Gastrocnemius medialis (tissue), 4 donors: ENCODE results near the gene PROM2. TPM values are rescaled to one million over a fixed set of nuclear protein-coding genes. Genes with fewer than 3 reads are reported as not detected.

Experiments used
- ATAC-seq, 2 donors: fragments of 150-250 bp; one replicate each; pipeline ENCODE4 v1.9.1; 2016
- DNase-seq, 2 donors: peaks; one replicate each; pipeline ENCODE4 v3.0.0-alpha.2; 2019
- H3K27ac ChIP-seq, 4 donors: fragments of 200-600 bp; sonication (generic); 1 replicate in 1 of 4; 2 replicates in 3 of 4; pipeline ENCODE4 v1.5.1; 2016 to 2018; ENCODE audit warnings: mild to moderate bottlenecking in 2 of 4, moderate library complexity in 1 of 4
- H3K27me3 ChIP-seq, 3 donors: fragments of 200-600 bp; sonication (generic) in 2 of 3; 1 replicate in 1 of 3; 2 replicates in 2 of 3; pipeline versions ENCODE4 v1.5.1 to v1.6.0; 2016 to 2019; ENCODE audit warnings: mild to moderate bottlenecking in 1 of 3, moderate library complexity in 1 of 3
- H3K36me3 ChIP-seq, 2 donors: fragments of 200-600 bp; sonication (generic) in 1 of 2; one replicate each; pipeline ENCODE4 v1.5.1; 2017 to 2018
- H3K4me1 ChIP-seq, 2 donors: fragments of 200-600 bp; sonication (generic) in 1 of 2; one replicate each; pipeline ENCODE4 v1.5.1; 2016 to 2017; ENCODE audit warnings: mild to moderate bottlenecking in 2 of 2
- H3K4me3 ChIP-seq, 4 donors: fragments of 200-600 bp; sonication (generic) in 3 of 4; 1 replicate in 1 of 4; 2 replicates in 3 of 4; pipeline ENCODE4 v1.5.1; 2016 to 2019; ENCODE audit warnings: mild to moderate bottlenecking in 2 of 4
- H3K9me3 ChIP-seq, 3 donors: fragments of 200-600 bp; sonication (generic) in 2 of 3; 1 replicate in 1 of 3; 2 replicates in 2 of 3; pipeline ENCODE4 v1.5.1; 2016 to 2019
- CTCF ChIP-seq, 5 experiments: fragments of 450-650 bp in 3 of 5; fragments of 200-600 bp in 2 of 5; sonication (generic) in 2 of 5; IDR thresholded peaks in 4 of 5; conservative IDR thresholded peaks in 1 of 5; 1 replicate in 4 of 5; 2 replicates in 1 of 5; pipeline ENCODE4 v1.5.1; 2016 to 2019; ENCODE audit warnings: antibody characterized with exemption in 5 of 5, mild to moderate bottlenecking in 3 of 5, moderate library complexity in 3 of 5
- POLR2A ChIP-seq, 2 donors: fragments of 450-650 bp; IDR thresholded peaks; one replicate each; pipeline ENCODE4 v1.6.1; 2017; ENCODE audit warnings: antibody characterized with exemption in 2 of 2, mild to moderate bottlenecking in 2 of 2, moderate library complexity in 2 of 2
- in situ Hi-C, 4 donors: fragments of 200-750 bp; cut with MboI; loops; one replicate each; pipeline versions ENCODE4 v1.15.0 to v1.8.0; 2017; ENCODE audit warnings: low sequenced_read_pairs in 4 of 4
- intact Hi-C: fragments of 100-400 bp; cut with DNase I; formaldehyde crosslinking; loops from one replicate; pipeline ENCODE4 v1.15.1; 2023; ENCODE audit warnings: low total_unique reads
- total RNA-seq, 4 donors: library from RNA; depleted of rRNA; stranded (reverse); fragments of >200 nt; gene quantifications; one replicate each; pipeline versions ENCODE4 v1.1.0 to v1.2.3, GENCODE V29; 2016

PROM2 gene
- total RNA-seq, 4 donors from 2014 or later, result 0.33 to 0.46 TPM; not detected in 2

GRCh38 chr2:95281786-95282185 is 7.5 kb downstream of the PROM2 start:
- no peaks in the 10 kb centered on the region for H3K9me3 ChIP-seq
- TF ChIP-seq CTCF (IDR thresholded peaks at IDR 0.05 in 4 of 5, conservative IDR thresholded peaks at IDR 0.05 in 1 of 5), result no peak
- TF ChIP-seq POLR2A (IDR thresholded peaks at IDR 0.05), result no peak
- ATAC-seq, result no peak
- H3K36me3 ChIP-seq, result no peaks in the 10 kb centered on the region
- in situ Hi-C loops (no loop called here), intact Hi-C loops (no loop called here)
- H3K27ac ChIP-seq, result no peak overlapping the region
- H3K27me3 ChIP-seq, result no peaks in the 10 kb centered on the region
- DNase-seq, result no peak
- no peak overlapping the region for H3K4me3 ChIP-seq
- H3K4me1 ChIP-seq, result no peaks in the 10 kb centered on the region

GRCh38 chr2:95282458-95282857 is 8.2 kb downstream of the PROM2 start:
- H3K4me3 ChIP-seq, result no peak overlapping the region
- H3K27ac ChIP-seq, result no peak overlapping the region
- DNase-seq (no peak), ATAC-seq (no peak)
- no peaks in the 10 kb centered on the region for H3K36me3 ChIP-seq
- no peaks in the 10 kb centered on the region for H3K27me3 ChIP-seq
- H3K4me1 ChIP-seq, result no peaks in the 10 kb centered on the region
- intact Hi-C loops, result no loop called here
- in situ Hi-C loops, result no loop called here
- H3K9me3 ChIP-seq, result no peaks in the 10 kb centered on the region
- TF ChIP-seq CTCF (IDR thresholded peaks at IDR 0.05 in 4 of 5, conservative IDR thresholded peaks at IDR 0.05 in 1 of 5), result no peak
- no peak for TF ChIP-seq POLR2A (IDR thresholded peaks at IDR 0.05)

GRCh38 chr2:95283562-95283961 is 9.3 kb downstream of the PROM2 start:
- TF ChIP-seq POLR2A (IDR thresholded peaks at IDR 0.05), result no peak
- no peak for TF ChIP-seq CTCF (IDR thresholded peaks at IDR 0.05 in 4 of 5, conservative IDR thresholded peaks at IDR 0.05 in 1 of 5)
- no peak for DNase-seq
- Histone ChIP-seq H3K4me3 (no peak overlapping the region), H3K27me3 (no peaks in the 10 kb centered on the region), H3K4me1 (no peaks in the 10 kb centered on the region), H3K9me3 (no peaks in the 10 kb centered on the region), H3K36me3 (no peaks in the 10 kb centered on the region), H3K27ac (no peak overlapping the region)
- intact Hi-C loops (no loop called here), in situ Hi-C loops (no loop called here)
- ATAC-seq, result no peak

GRCh38 chr2:95284886-95285541 is 10.8 kb downstream of the PROM2 start:
- intact Hi-C loops, result no loop called here
- no peak for DNase-seq
- in situ Hi-C loops, result no loop called here
- ATAC-seq, result no peak
- TF ChIP-seq POLR2A (IDR thresholded peaks at IDR 0.05) (no peak), CTCF (IDR thresholded peaks at IDR 0.05 in 4 of 5, conservative IDR thresholded peaks at IDR 0.05 in 1 of 5) (no peak)
- Histone ChIP-seq H3K4me3 (no peak overlapping the region), H3K36me3 (no peaks in the 10 kb centered on the region), H3K4me1 (no peaks in the 10 kb centered on the region), H3K9me3 (no peaks in the 10 kb centered on the region), H3K27ac (no peak overlapping the region), H3K27me3 (no peaks in the 10 kb centered on the region)

GRCh38 chr2:95285542-95285932 is 11.3 kb downstream of the PROM2 start:
- in situ Hi-C loops (no loop called here), intact Hi-C loops (no loop called here)
- no peak overlapping the region for H3K4me3 ChIP-seq
- H3K4me1 ChIP-seq, result no peaks in the 10 kb centered on the region
- no peak for ATAC-seq
- no peak for TF ChIP-seq CTCF (IDR thresholded peaks at IDR 0.05 in 4 of 5, conservative IDR thresholded peaks at IDR 0.05 in 1 of 5)
- TF ChIP-seq POLR2A (IDR thresholded peaks at IDR 0.05), result no peak
- no peaks in the 10 kb centered on the region for H3K36me3 ChIP-seq
- H3K27ac ChIP-seq, result no peak overlapping the region
- H3K9me3 ChIP-seq, result no peaks in the 10 kb centered on the region
- DNase-seq, result no peak
- no peaks in the 10 kb centered on the region for H3K27me3 ChIP-seq
